AG08395 (cell line): Measurements from ENCODE around the gene CEP97.
"Not testable (repeated sequence)": the region's sequence is repeated elsewhere in the genome, so short reads cannot be mapped to it uniquely, and the experiment has no call there.

Experiments
- DNase-seq: peaks from one replicate; pipeline ENCODE4 v3.0.0; 2012; ENCODE audit warnings: mixed read lengths, low spot score

CEP97 gene

GRCh38 chr3:101762041-101762646, 37.7 kb downstream of the CEP97 start:
- no peak for DNase-seq

GRCh38 chr3:101777745-101778281, 53.4 kb downstream of the CEP97 start:
- DNase-seq: not testable (repeated sequence)

GRCh38 chr3:101778385-101779046, 54.1 kb downstream of the CEP97 start:
- no peak for DNase-seq

- DNase-seq: peak; percentile 92
Observed at GRCh38 chr3:101779047-101779821, 54.8 kb downstream of the CEP97 start, which contains the start of gene NXPE3. NXPE3 (plus strand) TSS chr3:101779211; CDS start chr3:101785597, 6,386 bp downstream.

GRCh38 chr3:101779822-101780381, 55.5 kb downstream of the CEP97 start:
- no peak for DNase-seq

- peak; percentile 75 for DNase-seq
Observed at GRCh38 chr3:101780661-101781060, 56.2 kb downstream of the CEP97 start.

GRCh38 chr3:101781166-101781565, 56.8 kb downstream of the CEP97 start:
- no peak for DNase-seq

- no peak for DNase-seq
Observed at GRCh38 chr3:101784855-101785613, 60.6 kb downstream of the CEP97 start.

- no peak for DNase-seq
Observed at GRCh38 chr3:101791778-101792177, 67.4 kb downstream of the CEP97 start.

GRCh38 chr3:101796077-101796680, 71.8 kb downstream of the CEP97 start:
- no peak for DNase-seq

- no peak for DNase-seq
Observed at GRCh38 chr3:101801174-101801573, 76.8 kb downstream of the CEP97 start.

GRCh38 chr3:101802179-101802578, 77.8 kb downstream of the CEP97 start:
- no peak for DNase-seq

- peak; percentile 78 for DNase-seq
Observed at GRCh38 chr3:101803173-101803782, 78.9 kb downstream of the CEP97 start.

- DNase-seq: no peak
Observed at GRCh38 chr3:101803939-101804338, 79.5 kb downstream of the CEP97 start.

GRCh38 chr3:101806491-101806890, 82.1 kb downstream of the CEP97 start:
- DNase-seq: no peak

- no peak for DNase-seq
Observed at GRCh38 chr3:101807888-101808287, 83.5 kb downstream of the CEP97 start.

- peak; percentile 43 for DNase-seq
Observed at GRCh38 chr3:101809178-101810021, 85.0 kb downstream of the CEP97 start.

- DNase-seq: no peak
Observed at GRCh38 chr3:101810022-101810418, 85.6 kb downstream of the CEP97 start.

- DNase-seq: no peak
Observed at GRCh38 chr3:101811875-101812274, 87.5 kb downstream of the CEP97 start.

- no peak for DNase-seq
Observed at GRCh38 chr3:101812895-101813294, 88.5 kb downstream of the CEP97 start.
